Testis (tissue), 2 donors: ENCODE data around the gene HECW1.

Source experiments
- POLR2A ChIP-seq: fragments of 450-650 bp; IDR thresholded peaks from one replicate; pipeline ENCODE4 v1.6.1; 2017; ENCODE audit warnings: antibody characterized with exemption, mild to moderate bottlenecking, moderate library complexity
- TF ChIP-seq, protein P1 (sequence below), 3 experiments: fragments of 450-650 bp in 2 of 3; fragments of 200-600 bp in 1 of 3; sonication (generic) in 1 of 3; IDR thresholded peaks; one replicate each; pipeline ENCODE4 v1.5.1; 2016 to 2019; ENCODE audit warnings: antibody characterized with exemption in 3 of 3, mild to moderate bottlenecking in 2 of 3, moderate library complexity in 1 of 3

DNA sequence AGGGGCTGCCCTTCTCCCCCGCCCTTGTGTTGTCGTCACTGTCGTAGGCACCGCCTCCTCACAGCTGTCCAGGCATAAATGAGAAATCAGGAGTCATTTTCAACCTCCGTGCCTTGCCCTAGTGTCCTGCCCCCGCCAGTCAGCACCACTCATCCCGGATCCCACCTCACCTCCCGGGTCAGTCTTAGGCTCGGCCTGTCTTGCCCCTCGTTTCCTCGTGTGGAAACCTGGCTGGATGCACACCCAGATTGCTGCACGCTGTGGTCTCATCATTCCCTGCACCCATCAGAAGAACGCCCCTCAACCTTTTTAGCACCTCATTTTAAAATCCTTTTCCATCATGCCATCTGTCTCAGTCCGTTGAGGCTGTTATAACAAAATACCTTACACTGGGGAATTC is 213.1 kb downstream of the HECW1 start:
- TF ChIP-seq, protein P1, sequence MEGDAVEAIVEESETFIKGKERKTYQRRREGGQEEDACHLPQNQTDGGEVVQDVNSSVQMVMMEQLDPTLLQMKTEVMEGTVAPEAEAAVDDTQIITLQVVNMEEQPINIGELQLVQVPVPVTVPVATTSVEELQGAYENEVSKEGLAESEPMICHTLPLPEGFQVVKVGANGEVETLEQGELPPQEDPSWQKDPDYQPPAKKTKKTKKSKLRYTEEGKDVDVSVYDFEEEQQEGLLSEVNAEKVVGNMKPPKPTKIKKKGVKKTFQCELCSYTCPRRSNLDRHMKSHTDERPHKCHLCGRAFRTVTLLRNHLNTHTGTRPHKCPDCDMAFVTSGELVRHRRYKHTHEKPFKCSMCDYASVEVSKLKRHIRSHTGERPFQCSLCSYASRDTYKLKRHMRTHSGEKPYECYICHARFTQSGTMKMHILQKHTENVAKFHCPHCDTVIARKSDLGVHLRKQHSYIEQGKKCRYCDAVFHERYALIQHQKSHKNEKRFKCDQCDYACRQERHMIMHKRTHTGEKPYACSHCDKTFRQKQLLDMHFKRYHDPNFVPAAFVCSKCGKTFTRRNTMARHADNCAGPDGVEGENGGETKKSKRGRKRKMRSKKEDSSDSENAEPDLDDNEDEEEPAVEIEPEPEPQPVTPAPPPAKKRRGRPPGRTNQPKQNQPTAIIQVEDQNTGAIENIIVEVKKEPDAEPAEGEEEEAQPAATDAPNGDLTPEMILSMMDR (IDR thresholded peaks at IDR 0.05) = no peak
- no peak for TF ChIP-seq POLR2A
